GM12891 (cell line): ENCODE results near the gene LYRM9.

ENCODE experiments used
- POLR2A ChIP-seq: IDR thresholded peaks from 2 replicates; pipeline ENCODE4 v1.6.1; 2011; ENCODE audit warnings: low read depth, low read length, control low read depth
- POLR2AphosphoS5 ChIP-seq: IDR thresholded peaks from 2 replicates; pipeline ENCODE4 v1.6.1; 2011; ENCODE audit warnings: low read depth, low read length, control low read depth

- TF ChIP-seq POLR2A (no peak), POLR2AphosphoS5 (no peak)
Measured at GRCh38 chr17:27853091-27853490, 40.1 kb downstream of the LYRM9 start.
